Transverse colon (tissue), 3 donors: ENCODE data around the gene ST8SIA6.

Experiments
- CTCF ChIP-seq, 5 experiments: fragments of 200-600 bp in 3 of 5; fragments of 450-650 bp in 2 of 5; sonication (generic) in 3 of 5; IDR thresholded peaks; 1 replicate in 2 of 5; 2 replicates in 3 of 5; pipeline ENCODE4 v1.5.1; 2016 to 2017; ENCODE audit warnings: antibody characterized with exemption in 5 of 5, inconsistent platforms in 3 of 5, mild to moderate bottlenecking in 2 of 5, moderate library complexity in 1 of 5
- EP300 ChIP-seq: sonication (generic); formaldehyde crosslinking; IDR thresholded peaks from one replicate; pipeline ENCODE4 v1.6.1; 2017; ENCODE audit warnings: antibody characterized with exemption, low read depth
- POLR2A ChIP-seq: fragments of 450-650 bp; IDR thresholded peaks from one replicate; pipeline ENCODE4 v1.6.1; 2016; ENCODE audit warnings: antibody characterized with exemption, mild to moderate bottlenecking, moderate library complexity

- TF ChIP-seq POLR2A, result no peak
- no peak for TF ChIP-seq CTCF (IDR thresholded peaks at IDR 0.05)
- no peak for TF ChIP-seq EP300
Observed at GRCh38 chr10:17385066-17385465, 69.3 kb downstream of the ST8SIA6 start.
